GM23248 (cell line): ENCODE results near the gene RPS5. TPM values are rescaled to one million over a fixed set of nuclear protein-coding genes. Genes with fewer than 3 reads are reported as not detected.

Experiments used
- DNase-seq: peaks from one replicate; pipeline ENCODE4 v3.0.0-alpha.2; 2015
- H2AFZ ChIP-seq: fragments of 200-600 bp; sonication (generic); 2 replicates; pipeline ENCODE4 v1.6.1; 2016; ENCODE audit warnings: antibody characterized with exemption
- H3F3A ChIP-seq: fragments of 200-600 bp; sonication (generic); 2 replicates; pipeline ENCODE4 v1.6.1; 2016; ENCODE audit warnings: mild to moderate bottlenecking, antibody characterized with exemption, mixed run types; ENCODE audit not compliant: insufficient read depth
- H3K27ac ChIP-seq: fragments of 200-600 bp; sonication (generic); 2 replicates; pipeline ENCODE4 v1.5.1; 2016; ENCODE audit warnings: mild to moderate bottlenecking
- H3K27me3 ChIP-seq: fragments of 200-600 bp; sonication (generic); replicated peaks from 2 replicates; pipeline ENCODE4 v1.6.1; 2016; ENCODE audit warnings: mild to moderate bottlenecking; ENCODE audit not compliant: insufficient read depth
- H3K36me3 ChIP-seq: fragments of 200-600 bp; sonication (generic); 2 replicates; pipeline ENCODE4 v1.6.1; 2016; ENCODE audit warnings: low read depth, mild to moderate bottlenecking
- H3K4me1 ChIP-seq: fragments of 200-600 bp; sonication (generic); 2 replicates; pipeline ENCODE4 v1.6.1; 2016; ENCODE audit warnings: mild to moderate bottlenecking; ENCODE audit not compliant: insufficient read depth
- H3K4me2 ChIP-seq: fragments of 200-600 bp; sonication (generic); one replicate; pipeline ENCODE4 v1.6.1; 2016; ENCODE audit warnings: mild to moderate bottlenecking; ENCODE audit not compliant: unreplicated experiment
- H3K4me3 ChIP-seq: fragments of 200-600 bp; sonication (generic); 2 replicates; pipeline ENCODE4 v1.5.1; 2016; ENCODE audit warnings: mild to moderate bottlenecking
- H3K79me2 ChIP-seq: fragments of 200-600 bp; sonication (generic); 2 replicates; pipeline ENCODE4 v1.6.1; 2016; ENCODE audit warnings: mild to moderate bottlenecking; ENCODE audit not compliant: insufficient read depth
- H3K9ac ChIP-seq: fragments of 200-600 bp; sonication (generic); 2 replicates; pipeline ENCODE4 v1.6.1; 2016; ENCODE audit warnings: mild to moderate bottlenecking
- H3K9me2 ChIP-seq: fragments of 200-600 bp; sonication (generic); 2 replicates; pipeline ENCODE4 v1.6.1; 2016; ENCODE audit warnings: mixed run types, mild to moderate bottlenecking, moderate library complexity; ENCODE audit not compliant: insufficient read depth
- H3K9me3 ChIP-seq: fragments of 200-600 bp; sonication (generic); one replicate; pipeline ENCODE4 v1.6.1; 2017; ENCODE audit warnings: low read depth
- H4K20me1 ChIP-seq: fragments of 200-600 bp; sonication (generic); 2 replicates; pipeline ENCODE4 v1.6.0; 2016; ENCODE audit not compliant: insufficient read depth
- EZH2 ChIP-seq: fragments of 200-600 bp; sonication (generic); IDR thresholded peaks from 2 replicates; pipeline ENCODE4 v1.6.1; 2018; ENCODE audit warnings: antibody characterized with exemption, mild to moderate bottlenecking; ENCODE audit not compliant: insufficient read depth, poor library complexity, severe bottlenecking
- EZH2phosphoT487 ChIP-seq: fragments of 200-600 bp; sonication (generic); IDR thresholded peaks from 2 replicates; pipeline ENCODE4 v1.6.1; 2018; ENCODE audit warnings: antibody characterized with exemption, moderate library complexity, mild to moderate bottlenecking, low read depth; ENCODE audit not compliant: insufficient read depth
- WGBS, 2 experiments: methylation state at CpG; one replicate each; pipeline ENCODE4 v1.1.6; 2015 to 2017; ENCODE audit warnings: low lambda C conversion rate in 2 of 2, low coverage in 1 of 2; ENCODE audit errors: missing lambda C conversion rate in 2 of 2; 5-methylcytosine and 5-hydroxymethylcytosine counted together
- in situ Hi-C: fragments of 300-500 bp; cut with MboI; formaldehyde crosslinking; loops from 2 replicates; pipeline ENCODE4 v1.15.0; 2020
- polyA plus RNA-seq: library from polyadenylated mRNA; unstranded; fragments of >200 nt; fragmentation: Nextera tagmentation; extraction: Ambion mirVana; gene quantifications from 2 replicates; pipeline ENCODE4 v1.2.1, GENCODE V29; 2016
- total RNA-seq: library from RNA; depleted of rRNA; stranded (reverse); fragments of >200 nt; shearing (Covaris generic); gene quantifications from 2 replicates; pipeline ENCODE4 v1.2.3, GENCODE V29; 2014

The RPS5 gene
- total and polyA plus RNA-seq, 2 experiments from 2014 or later = 561 to 1,366 TPM

GRCh38 chr19:58398545-58398944 lies 11.5 kb downstream of the RPS5 start:
- H3K4me2 ChIP-seq = no peak overlapping the region
- WGBS, 2 experiments = 93 to 97% methylated on average over 6 of the region's 6 CpGs
- H3K36me3 ChIP-seq = peaks cover 6% of the 10 kb centered on the region; the same call in 1 of the 2 replicates
- no peak for DNase-seq
- no peaks in the 10 kb centered on the region for H3K9me2 ChIP-seq
- TF ChIP-seq EZH2 (no peak), EZH2phosphoT487 (no peak)
- H4K20me1 ChIP-seq = no peaks in the 10 kb centered on the region
- no peaks in the 10 kb centered on the region for H3K27me3 ChIP-seq
- H2AFZ ChIP-seq = no peak overlapping the region
- H3K9ac ChIP-seq = no peak overlapping the region
- no peaks in the 10 kb centered on the region for H3K9me3 ChIP-seq
- H3K27ac ChIP-seq = no peak overlapping the region
- no peak overlapping the region for H3K4me3 ChIP-seq
- peaks cover 18% of the 10 kb centered on the region; the same call in 1 of the 2 replicates for H3F3A ChIP-seq
- H3K79me2 ChIP-seq = no peaks in the 10 kb centered on the region
- peaks cover 6% of the 10 kb centered on the region for H3K4me1 ChIP-seq
- in situ Hi-C loops = no loop called here

GRCh38 chr19:58399903-58400302 lies 12.8 kb downstream of the RPS5 start:
- H3K4me3 ChIP-seq = no peak overlapping the region
- H2AFZ ChIP-seq = no peak overlapping the region
- no peaks in the 10 kb centered on the region for H3K79me2 ChIP-seq
- H3K27me3 ChIP-seq = no peaks in the 10 kb centered on the region
- H4K20me1 ChIP-seq = no peaks in the 10 kb centered on the region
- peaks cover 6% of the 10 kb centered on the region for H3K4me1 ChIP-seq
- no peak overlapping the region for H3K27ac ChIP-seq
- no peak for DNase-seq
- in situ Hi-C loops = no loop called here
- H3K4me2 ChIP-seq = no peak overlapping the region
- no peaks in the 10 kb centered on the region for H3K9me2 ChIP-seq
- 0 out of 2 replicates have a peak, but pooled peaks cover 5% of the 10 kb centered on the region for H3F3A ChIP-seq
- 97 to 100% methylated on average over 3 of the region's 3 CpGs for WGBS, 2 experiments
- H3K9ac ChIP-seq = no peak overlapping the region
- TF ChIP-seq EZH2 = no peak
- TF ChIP-seq EZH2phosphoT487 = no peak
- no peaks in the 10 kb centered on the region for H3K9me3 ChIP-seq
- H3K36me3 ChIP-seq = no peaks in the 10 kb centered on the region

GRCh38 chr19:58400316-58400915 lies 13.3 kb downstream of the RPS5 start:
- peak; percentile 36 for DNase-seq
- Histone ChIP-seq H3K4me3 (peak overlapping the region; percentile 75), H3K27ac (no peak overlapping the region), H3K9ac (peak overlapping the region; percentile 72), H4K20me1 (no peaks in the 10 kb centered on the region), H3F3A (0 out of 2 replicates have a peak, but pooled peaks cover 5% of the 10 kb centered on the region), H3K79me2 (no peaks in the 10 kb centered on the region), H3K36me3 (no peaks in the 10 kb centered on the region), H3K27me3 (no peaks in the 10 kb centered on the region), H3K4me2 (peak overlapping the region; percentile 86), H2AFZ (peak overlapping the region; percentile 90), H3K9me3 (no peaks in the 10 kb centered on the region), H3K9me2 (no peaks in the 10 kb centered on the region), H3K4me1 (peaks cover 6% of the 10 kb centered on the region)
- in situ Hi-C loops = no loop called here
- TF ChIP-seq EZH2 (no peak), EZH2phosphoT487 (no peak)
- 26 to 28% methylated on average over 16 to 18 of the region's 18 CpGs for WGBS, 2 experiments

- Histone ChIP-seq H3F3A (0 out of 2 replicates have a peak, but pooled peaks cover 5% of the 10 kb centered on the region), H3K9me2 (no peaks in the 10 kb centered on the region), H3K36me3 (no peaks in the 10 kb centered on the region), H3K79me2 (no peaks in the 10 kb centered on the region), H3K9ac (peak overlapping the region; percentile 84), H4K20me1 (no peaks in the 10 kb centered on the region), H3K27me3 (no peaks in the 10 kb centered on the region), H3K27ac (peak overlapping the region; percentile 79), H3K4me1 (peaks cover 6% of the 10 kb centered on the region), H3K4me3 (peak overlapping the region; percentile 85), H3K4me2 (peak overlapping the region; percentile 86), H2AFZ (peak overlapping the region; percentile 91), H3K9me3 (no peaks in the 10 kb centered on the region)
- TF ChIP-seq EZH2phosphoT487 (no peak), EZH2 (no peak)
- in situ Hi-C loops = no loop called here
- WGBS, 2 experiments = 1 to 2% methylated on average over 71 to 80 of the region's 80 CpGs
- peak; percentile 100 for DNase-seq
Measured at GRCh38 chr19:58400916-58401839, 14.1 kb downstream of the RPS5 start.
